ENCODE data around the gene BST2.

Gene BST2

GRCh38 chr19:17405250-17406045, at the start of gene BST2:
Gene BST2, minus strand, starts transcription at chr19:17405630. Its CDS starts 55 bp downstream, at chr19:17405575.
- DNase-seq = no peak

DNA sequence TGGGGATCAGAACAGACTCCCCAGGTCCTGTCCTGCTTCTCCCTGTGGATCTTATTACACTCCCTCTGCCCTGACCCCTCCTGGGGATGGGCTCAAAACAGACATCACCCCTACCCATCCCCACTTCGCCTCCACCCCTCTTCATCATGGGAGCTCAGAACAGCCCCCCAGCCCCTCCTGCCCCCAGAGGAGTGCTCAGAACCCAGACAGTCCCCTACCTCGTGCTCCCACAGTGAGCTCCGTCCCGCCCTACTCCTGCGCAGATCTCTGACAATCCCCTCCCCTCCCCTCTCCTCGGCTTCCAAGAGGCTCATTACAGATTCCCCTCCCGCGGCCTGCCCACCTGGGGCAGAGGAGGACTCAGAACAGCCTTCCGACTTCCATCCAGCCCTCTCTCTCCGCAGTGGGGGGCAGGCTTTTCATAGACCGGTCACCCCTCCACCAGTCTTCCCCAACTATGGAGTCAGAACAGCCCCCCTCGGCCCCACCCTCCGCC, 49.2 kb upstream of the BST2 start:
- DNase-seq = peak; percentile 62

GRCh38 chr19:17451820-17452219, 46.4 kb upstream of the BST2 start:
- DNase-seq = no peak

- DNase-seq = no peak
Observed at GRCh38 chr19:17450264-17451075, 45.0 kb upstream of the BST2 start.

DNA sequence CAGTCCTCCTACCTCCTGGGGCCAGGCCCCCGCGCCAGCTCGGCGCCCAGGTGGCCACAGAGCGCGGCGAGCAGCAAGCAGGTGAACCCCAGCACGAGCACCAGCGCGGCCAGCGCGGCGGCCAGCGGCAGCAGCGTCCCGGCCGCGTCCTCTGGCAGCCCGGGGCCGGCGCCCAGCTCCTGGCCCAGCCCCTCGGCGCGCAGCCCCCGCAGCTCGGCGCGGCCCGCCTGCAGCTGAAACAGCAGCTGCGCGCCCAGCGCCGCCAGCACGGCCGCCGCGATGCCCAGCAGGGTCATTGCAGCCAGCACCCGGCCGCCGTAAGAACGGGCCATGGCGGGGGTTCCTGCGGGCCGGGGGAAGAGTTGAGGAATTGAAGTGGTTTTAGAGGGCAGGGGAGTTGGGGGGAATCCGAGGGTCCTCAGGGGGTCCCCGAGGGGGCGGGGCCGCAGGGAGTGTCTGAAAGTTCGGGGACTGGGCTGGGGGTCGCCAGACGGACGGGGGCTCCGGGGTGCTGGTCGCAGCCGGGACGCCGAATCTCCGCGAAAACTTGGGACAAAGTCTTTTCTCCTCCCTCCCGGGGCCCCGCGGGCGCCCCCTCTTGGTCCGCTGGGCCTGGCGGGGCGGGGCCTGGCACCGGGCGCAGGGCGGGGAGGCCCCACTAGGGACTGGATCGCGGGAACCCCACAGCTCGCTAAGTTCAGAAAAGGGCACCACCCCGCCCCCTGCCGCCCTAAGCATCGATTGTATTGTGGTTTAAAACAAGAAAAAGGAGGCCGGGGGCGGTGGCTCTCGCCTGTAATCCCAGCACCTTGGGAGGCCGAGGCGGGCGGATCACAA, 42.9 kb upstream of the BST2 start, which contains the start of gene TMEM221:
TMEM221 (minus strand) TSS at position 538 of the 837 bp plus-strand sequence; CDS start at position 332, 206 bp downstream.
- no peak for DNase-seq

- no peak for DNase-seq
Observed at GRCh38 chr19:17447704-17448130, 42.3 kb upstream of the BST2 start.

DNA sequence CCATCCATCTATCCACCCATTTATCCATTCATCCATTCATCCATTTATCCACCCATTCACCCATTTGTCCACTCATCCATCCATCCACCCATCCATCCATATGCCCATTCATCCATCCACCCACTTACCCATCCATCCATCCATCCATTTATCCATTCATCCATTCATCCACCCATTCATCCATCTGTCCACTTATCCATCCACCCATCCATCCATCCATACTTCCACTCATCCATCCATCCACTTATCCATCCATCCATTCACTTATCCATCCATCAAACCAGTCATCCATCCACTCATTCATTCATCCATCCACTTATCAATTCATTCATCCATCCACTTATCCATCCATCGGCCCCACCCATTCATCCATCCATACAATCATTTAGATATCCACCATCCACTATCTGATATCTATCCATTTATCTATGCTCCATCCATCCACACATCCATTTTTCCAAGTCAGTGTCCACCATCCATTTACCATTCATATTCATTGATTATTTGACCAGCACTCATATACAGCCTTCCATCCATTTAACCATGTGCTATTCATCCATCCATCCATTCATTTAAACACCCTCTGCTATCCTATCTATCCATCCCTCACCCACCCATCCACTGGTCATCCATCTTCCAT, 40.2 kb upstream of the BST2 start:
- DNase-seq = no peak

DNA sequence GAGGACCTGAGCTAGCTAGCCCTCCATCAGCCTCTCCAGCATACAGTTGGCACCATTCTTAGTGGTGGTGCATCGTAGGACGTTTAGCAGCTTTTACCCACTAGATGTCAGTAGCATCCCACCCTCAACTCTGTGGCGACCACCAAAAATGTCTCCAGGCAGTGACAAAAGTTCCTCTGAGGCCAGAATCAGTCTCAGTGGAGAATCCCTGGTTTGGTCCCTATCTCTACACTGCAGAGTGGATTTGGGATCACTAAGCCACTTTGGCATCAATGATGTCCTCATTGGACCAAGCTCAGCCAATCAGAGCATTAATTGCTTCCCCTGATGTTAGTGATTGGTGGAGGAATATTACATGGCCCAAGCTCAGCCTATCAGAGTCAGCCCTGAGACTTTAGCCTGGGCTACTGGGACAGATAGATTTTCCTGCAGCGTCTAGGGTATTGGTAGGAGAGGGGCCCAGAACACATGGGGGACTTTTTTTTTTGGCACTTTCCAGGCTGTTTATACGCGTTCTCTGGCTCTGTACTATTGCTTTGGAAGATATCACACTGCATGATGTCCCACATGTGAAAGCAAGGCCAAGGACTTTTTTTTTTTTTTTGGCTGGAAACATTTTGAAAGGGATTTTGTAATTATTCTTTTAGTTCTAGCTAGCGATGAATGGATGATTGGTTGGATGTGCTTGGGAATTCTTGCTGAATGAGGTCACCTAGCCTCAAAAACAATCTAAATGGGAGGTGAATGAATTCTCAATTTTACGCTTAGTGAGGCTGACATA, 36.0 kb upstream of the BST2 start:
- DNase-seq = no peak

DNA sequence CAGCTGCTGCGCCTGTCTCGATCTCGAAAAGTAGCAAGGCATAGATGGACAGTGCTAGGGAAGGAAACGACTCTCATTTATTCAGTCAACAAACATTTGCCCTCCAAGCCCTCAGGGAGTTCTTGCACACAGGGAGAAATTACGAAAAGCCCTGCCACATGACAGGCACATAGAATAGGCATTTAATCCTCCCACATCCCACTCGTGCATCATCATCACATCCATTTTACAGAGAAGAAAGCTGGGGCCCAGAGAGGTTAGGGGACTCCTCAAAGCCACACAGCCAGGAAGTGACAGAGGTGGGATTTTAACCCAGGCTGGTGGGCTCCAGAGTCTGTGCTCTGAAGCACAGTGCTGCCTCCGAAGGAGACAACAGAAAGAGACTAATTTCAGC, 31.4 kb upstream of the BST2 start:
- no peak for DNase-seq

DNA sequence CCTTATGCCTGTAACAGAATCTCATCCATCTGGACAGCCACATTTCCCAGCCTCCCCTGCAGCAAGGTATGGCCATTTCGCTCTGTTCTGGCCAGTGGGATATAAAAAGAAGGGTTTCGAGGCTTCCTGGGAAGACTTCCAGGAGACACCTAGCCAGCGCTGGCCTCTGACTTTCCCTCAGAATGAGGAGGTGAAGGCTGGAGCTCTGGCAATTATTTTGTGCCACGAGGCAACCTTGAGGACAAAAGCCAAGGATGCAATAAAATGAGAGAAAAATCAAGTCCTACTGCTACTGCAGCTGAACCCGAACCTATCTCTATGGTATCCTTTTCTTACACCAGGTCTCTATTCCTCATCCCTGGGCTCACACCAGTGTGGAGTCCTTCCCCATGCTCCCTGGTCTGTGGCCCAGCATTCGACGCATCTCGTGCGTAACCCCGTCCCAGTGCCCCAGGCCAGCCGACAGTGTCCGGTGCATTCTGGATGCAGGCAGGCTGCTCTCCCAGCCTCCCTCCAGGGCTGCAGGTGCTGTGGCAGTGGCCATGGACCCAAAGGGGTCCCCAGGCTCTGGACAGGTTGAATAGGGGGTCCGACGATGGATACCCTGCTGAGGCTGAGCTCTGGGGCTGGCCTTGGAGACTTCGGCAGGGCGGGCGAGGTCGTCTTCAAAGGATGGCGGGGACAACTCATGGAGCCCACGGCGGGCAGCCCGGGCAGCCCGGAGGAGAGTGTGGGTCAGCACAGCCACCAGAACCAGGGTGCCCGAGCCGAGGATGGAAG, 30.9 kb upstream of the BST2 start:
- no peak for DNase-seq

- DNase-seq = no peak
Observed at GRCh38 chr19:17435218-17435617, 29.8 kb upstream of the BST2 start.

DNA sequence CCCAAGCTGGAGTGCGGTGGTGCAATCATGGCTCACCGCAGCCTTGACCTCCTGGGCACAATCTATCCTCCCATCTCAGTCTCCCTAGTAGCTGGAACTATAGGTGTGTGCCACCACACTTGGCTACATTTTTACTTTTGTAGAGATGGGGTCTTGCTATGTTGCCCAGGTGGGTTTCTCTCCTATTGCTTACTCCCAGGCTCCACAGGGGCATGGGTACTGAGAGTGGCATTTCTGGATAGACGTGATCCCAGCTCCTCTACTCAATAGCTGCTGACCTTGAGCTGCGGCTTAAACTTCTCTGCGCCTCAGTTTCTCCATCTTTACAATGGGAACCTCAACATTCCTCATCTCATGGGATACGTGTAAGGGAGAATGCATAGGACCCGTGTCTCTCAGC, 26.0 kb upstream of the BST2 start:
- DNase-seq = no peak

DNA sequence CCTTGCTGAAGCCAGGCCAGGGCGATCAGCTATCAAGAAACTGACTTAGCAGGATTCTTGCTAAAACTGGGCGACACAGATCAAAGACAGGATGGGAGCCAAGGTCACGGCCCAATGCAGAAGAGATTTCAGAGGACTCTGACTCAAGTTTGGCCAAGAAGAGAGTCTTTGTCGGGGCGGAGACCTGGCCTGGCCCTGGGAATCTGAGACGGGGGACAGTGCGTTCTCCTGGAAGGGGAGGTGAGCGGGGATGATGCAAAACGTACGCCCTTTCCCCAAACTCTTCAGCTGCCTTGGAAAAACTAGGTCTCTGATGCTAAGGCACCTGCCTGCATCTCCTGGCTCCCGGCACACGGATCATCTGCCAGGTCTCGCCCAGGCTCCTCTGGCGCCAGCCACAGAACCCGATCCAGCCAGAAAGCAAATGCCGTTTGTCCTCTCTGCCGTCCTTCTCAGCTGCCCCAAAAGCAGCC, 24.2 kb upstream of the BST2 start:
- DNase-seq = no peak

- no peak for DNase-seq
Observed at GRCh38 chr19:17424743-17425365, 19.4 kb upstream of the BST2 start.

- DNase-seq = no peak
Observed at GRCh38 chr19:17423429-17424208, 18.2 kb upstream of the BST2 start.

- no peak for DNase-seq
Observed at GRCh38 chr19:17421942-17422341, 16.5 kb upstream of the BST2 start.

- DNase-seq = no peak
Observed at GRCh38 chr19:17420475-17420924, 15.1 kb upstream of the BST2 start.

- DNase-seq = peak; percentile 98
Observed at GRCh38 chr19:17419621-17420474, 14.4 kb upstream of the BST2 start, which contains the start of gene MVB12A. Gene MVB12A, plus strand, starts transcription at chr19:17420047. Its CDS starts 89 bp downstream, at chr19:17420136.

Measured in NCI-H2171 (cell line).